AG09319 (cell line): ENCODE results near the gene PRKCG.
"Not testable (repeated sequence)": the region's sequence is repeated elsewhere in the genome, so short reads cannot be mapped to it uniquely, and the experiment has no call there.

Experiments
- DNase-seq: peaks from one replicate; pipeline ENCODE4 v3.0.0-alpha.2; 2010; ENCODE audit warnings: low read depth; ENCODE audit errors: extremely low read depth
- TF ChIP-seq, protein P1 (sequence below): IDR thresholded peaks from 2 replicates; pipeline ENCODE4 v1.5.1; 2011; ENCODE audit warnings: low read depth, mild to moderate bottlenecking, inconsistent platforms, low read length, moderate library complexity

PRKCG gene

DNA sequence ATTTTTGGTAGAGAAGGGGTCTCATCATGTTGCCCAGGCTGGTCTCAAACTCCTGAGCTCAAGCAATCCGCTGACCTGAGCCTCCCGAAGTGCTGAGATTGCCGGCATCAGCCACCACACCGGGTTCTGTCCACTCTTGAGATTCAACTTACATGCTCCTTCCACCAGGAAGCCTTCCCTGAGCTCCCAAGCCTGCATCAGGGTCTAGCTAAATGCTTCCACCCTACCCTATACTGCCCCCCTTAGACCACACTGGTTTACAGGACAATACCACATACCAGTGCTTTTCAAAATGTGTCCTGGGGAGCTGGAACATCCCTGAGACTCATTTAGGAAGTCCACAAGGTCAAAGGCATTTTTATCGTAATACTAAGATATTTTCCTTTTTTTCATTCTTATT, 65.6 kb downstream of the PRKCG start:
- TF ChIP-seq, protein P1, sequence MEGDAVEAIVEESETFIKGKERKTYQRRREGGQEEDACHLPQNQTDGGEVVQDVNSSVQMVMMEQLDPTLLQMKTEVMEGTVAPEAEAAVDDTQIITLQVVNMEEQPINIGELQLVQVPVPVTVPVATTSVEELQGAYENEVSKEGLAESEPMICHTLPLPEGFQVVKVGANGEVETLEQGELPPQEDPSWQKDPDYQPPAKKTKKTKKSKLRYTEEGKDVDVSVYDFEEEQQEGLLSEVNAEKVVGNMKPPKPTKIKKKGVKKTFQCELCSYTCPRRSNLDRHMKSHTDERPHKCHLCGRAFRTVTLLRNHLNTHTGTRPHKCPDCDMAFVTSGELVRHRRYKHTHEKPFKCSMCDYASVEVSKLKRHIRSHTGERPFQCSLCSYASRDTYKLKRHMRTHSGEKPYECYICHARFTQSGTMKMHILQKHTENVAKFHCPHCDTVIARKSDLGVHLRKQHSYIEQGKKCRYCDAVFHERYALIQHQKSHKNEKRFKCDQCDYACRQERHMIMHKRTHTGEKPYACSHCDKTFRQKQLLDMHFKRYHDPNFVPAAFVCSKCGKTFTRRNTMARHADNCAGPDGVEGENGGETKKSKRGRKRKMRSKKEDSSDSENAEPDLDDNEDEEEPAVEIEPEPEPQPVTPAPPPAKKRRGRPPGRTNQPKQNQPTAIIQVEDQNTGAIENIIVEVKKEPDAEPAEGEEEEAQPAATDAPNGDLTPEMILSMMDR, result no peak
- DNase-seq, result no peak

DNA sequence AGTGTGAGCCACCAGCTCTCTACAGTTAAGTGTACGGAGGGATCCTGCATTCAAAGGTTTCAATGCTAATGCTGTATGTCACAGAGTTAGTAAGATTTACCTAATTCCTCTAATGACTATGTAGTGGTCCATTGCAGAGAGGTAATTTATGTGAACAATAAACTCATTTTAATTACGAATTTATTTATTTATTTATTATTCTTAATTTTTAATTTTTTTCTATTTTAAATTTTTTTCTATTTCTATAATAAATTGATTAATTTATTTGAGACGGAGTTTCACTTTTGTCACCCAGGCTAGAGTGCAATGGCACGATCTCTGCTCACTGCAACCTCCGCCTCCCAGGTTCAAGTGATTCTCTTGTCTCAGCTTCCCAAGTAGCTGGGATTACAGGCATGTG, 66.6 kb downstream of the PRKCG start:
- DNase-seq, result not testable (repeated sequence)

DNA sequence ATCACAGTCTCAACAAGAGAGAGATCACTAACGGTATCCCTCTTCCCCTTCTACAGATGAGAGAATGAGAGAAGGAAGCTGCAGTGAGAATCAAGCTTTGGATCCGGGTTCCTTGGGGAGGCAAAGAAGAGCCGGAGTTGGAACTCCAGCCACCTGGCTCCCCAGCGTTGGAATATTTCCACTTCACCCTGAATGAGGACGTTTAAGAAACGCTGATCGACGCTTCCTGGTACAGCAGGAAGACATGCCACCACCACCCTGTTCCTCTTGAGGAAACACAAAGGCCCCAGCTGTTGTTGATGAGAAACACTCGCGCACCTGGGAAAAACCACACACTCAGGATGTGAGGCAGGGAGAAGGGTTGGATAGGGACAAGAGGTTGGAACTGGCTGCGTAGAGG, 69.4 kb downstream of the PRKCG start:
- TF ChIP-seq, protein P1, result no peak
- no peak for DNase-seq

DNA sequence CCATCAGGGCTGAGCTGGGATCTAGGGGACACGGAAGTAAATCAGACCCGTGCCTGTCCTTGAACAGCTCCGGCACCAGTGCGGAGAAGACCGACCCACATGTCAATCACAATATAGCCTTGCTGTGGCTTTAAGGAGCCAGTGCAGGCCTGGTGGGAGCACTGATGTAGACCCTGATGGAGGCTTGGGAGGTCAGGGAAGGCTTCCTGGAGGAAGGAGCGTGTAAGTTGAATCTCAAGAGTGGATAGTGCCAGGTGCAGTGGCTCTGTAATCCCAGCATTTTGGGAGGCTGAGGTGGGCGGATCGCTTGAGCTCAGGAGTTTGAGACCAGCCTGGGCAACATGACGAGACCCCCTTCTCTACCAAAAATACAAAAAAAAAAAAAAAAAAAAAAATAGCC, 70.0 kb downstream of the PRKCG start:
- TF ChIP-seq, protein P1, result no peak
- no peak for DNase-seq

DNA sequence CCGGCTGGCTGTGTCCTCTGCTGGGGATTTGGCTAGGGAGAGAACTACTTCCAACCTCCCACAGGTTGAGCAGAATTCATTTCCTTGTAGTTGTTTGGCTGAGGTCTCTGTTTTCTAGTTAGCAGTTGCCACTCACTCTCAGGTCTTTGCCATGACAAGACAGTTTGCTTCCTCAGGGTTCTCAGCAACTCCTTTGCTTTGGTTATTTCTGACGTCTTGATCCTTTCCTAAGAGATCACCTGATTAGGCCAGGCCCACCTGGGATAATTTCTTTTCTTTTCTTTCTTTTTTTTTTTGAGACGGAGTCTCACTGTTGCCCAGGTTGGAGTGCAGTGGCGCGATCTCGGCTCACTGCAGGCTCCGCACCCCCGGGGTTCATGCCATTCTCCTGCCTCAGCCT, 71.4 kb downstream of the PRKCG start:
- no peak for DNase-seq
- TF ChIP-seq, protein P1, result no peak
